Loucy (cell line): ENCODE data around the gene APOE.

Source experiments
- CTCF ChIP-seq: fragments of 200-600 bp; sonication (generic); conservative IDR thresholded peaks from 2 replicates; pipeline ENCODE4 v1.5.1; 2014; ENCODE audit warnings: mild to moderate bottlenecking, antibody characterized with exemption, low read length
- EZH2phosphoT487 ChIP-seq: fragments of 200-600 bp; IDR thresholded peaks from 2 replicates; pipeline ENCODE4 v1.6.1; 2018; ENCODE audit warnings: antibody characterized with exemption, mild to moderate bottlenecking, moderate library complexity, borderline replicate concordance

- TF ChIP-seq CTCF (no peak), EZH2phosphoT487 (no peak)
These were observed 52.5 kb downstream of the APOE start for GRCh38 chr19:44958090-44958489.
